K562 (cell line): ENCODE results near the gene SLK. TPM values are rescaled to one million over a fixed set of nuclear protein-coding genes. Genes with fewer than 3 reads are reported as not detected.

Source experiments
- ATAC-seq: fragments of 200-7000 bp; cut with Tn5 transposase; 3 replicates; pipeline ENCODE4 v1.9.1; 2020; ENCODE audit warnings: moderate library complexity
- BruUV-seq: library from RNA; stranded (reverse); fragments of 400-500 nt; replicated peaks from 2 replicates; lab custom pipeline; 2021; lab: Mats Ljungman, UMichigan
- CTCF ChIA-PET: fragments of 300-600 bp; formaldehyde crosslinking; extraction: SDS; loops from one replicate; lab custom pipeline; 2021; ENCODE audit warnings: low intra/inter-chr PET ratio; lab: Yijun Ruan, JAX
- POLR2A ChIA-PET: fragments of 300-600, 350-650 bp; sonication (Branson Sonifier 250); formaldehyde crosslinking; extraction: SDS; loops from one replicate; lab custom pipeline; 2021; ENCODE audit warnings: antibody characterized with exemption, inconsistent platforms; lab: Yijun Ruan, JAX
- DNase-seq, 4 experiments: peaks; one replicate each; pipeline versions ENCODE4 v3.0.0 to v3.0.0-alpha.2; 2011 to 2018; ENCODE audit warnings: low spot score in 3 of 4, mixed read lengths in 3 of 4; ENCODE audit errors: extremely low read depth in 1 of 4
- FAIRE-seq: peaks from 2 replicates; lab custom pipeline; 2011; peaks lifted over from hg19 to GRCh38; lab: Jason Lieb, UNC
- H2AFZ ChIP-seq: 2 replicates; pipeline ENCODE4 v1.6.0; 2011; ENCODE audit warnings: low read depth, low read length, control low read depth, inconsistent platforms
- H3K27ac ChIP-seq: fragments of 200-600 bp; 3 replicates; pipeline ENCODE4 v1.8.0; 2011; ENCODE audit warnings: low read depth, mild to moderate bottlenecking, control low read depth, inconsistent platforms, low read length, moderate library complexity, mixed read lengths; ENCODE audit errors: extremely low read depth
- H3K27me3 ChIP-seq, 2 experiments: fragments of 300-600 bp in 1 of 2; 2 replicates in 1 of 2; 3 replicates in 1 of 2; pipeline versions ENCODE4 v1.6.0 to v1.8.0; 2011; ENCODE audit warnings: inconsistent platforms in 2 of 2, low read length in 2 of 2, mild to moderate bottlenecking in 1 of 2, mixed read lengths in 1 of 2, moderate library complexity in 1 of 2; ENCODE audit not compliant: control insufficient read depth in 2 of 2, insufficient read depth in 2 of 2
- H3K36me3 ChIP-seq: fragments of 300-600 bp; 3 replicates; pipeline ENCODE4 v1.8.0; 2011; ENCODE audit warnings: mild to moderate bottlenecking, low read length, inconsistent platforms; ENCODE audit not compliant: control insufficient read depth, insufficient read depth
- H3K4me1 ChIP-seq, 2 experiments: fragments of 200-600 bp in 1 of 2; replicated peaks in 1 of 2; 2 replicates in 1 of 2; 3 replicates in 1 of 2; pipeline versions ENCODE4 v1.5.1 to v1.8.0; 2011; ENCODE audit warnings: inconsistent platforms in 2 of 2, low read length in 2 of 2, mild to moderate bottlenecking in 1 of 2, mixed read lengths in 1 of 2, moderate library complexity in 1 of 2; ENCODE audit not compliant: control insufficient read depth in 2 of 2, insufficient read depth in 2 of 2
- H3K4me2 ChIP-seq: 2 replicates; pipeline ENCODE4 v1.6.1; 2011; ENCODE audit warnings: low read length, control low read depth, inconsistent platforms, mixed read lengths; ENCODE audit not compliant: insufficient read depth
- H3K4me3 ChIP-seq: fragments of 200-600 bp; sonication (generic), shearing (Covaris generic); 2 replicates; pipeline ENCODE4 v1.5.1; 2016; ENCODE audit warnings: control low read depth, inconsistent platforms
- H3K79me2 ChIP-seq: fragments of 200-600 bp; 3 replicates; pipeline ENCODE4 v1.8.0; 2011; ENCODE audit warnings: low read length, inconsistent platforms; ENCODE audit not compliant: control insufficient read depth, insufficient read depth
- H3K9ac ChIP-seq, 2 experiments: 2 replicates each; pipeline versions ENCODE4 v1.6.0 to v1.6.1; 2011; ENCODE audit warnings: low read depth in 2 of 2, low read length in 2 of 2, control low read depth in 1 of 2, inconsistent platforms in 1 of 2, mild to moderate bottlenecking in 1 of 2, mixed read lengths in 1 of 2; ENCODE audit not compliant: insufficient read depth in 1 of 2
- H3K9me1 ChIP-seq: one replicate; pipeline ENCODE4 v1.6.0; 2011; ENCODE audit warnings: inconsistent platforms, mild to moderate bottlenecking, low read length, moderate library complexity; ENCODE audit not compliant: control insufficient read depth, insufficient read depth
- H3K9me3 ChIP-seq: replicated peaks from 2 replicates; pipeline ENCODE4 v1.5.1; 2011; ENCODE audit warnings: low read depth, low read length, inconsistent platforms; ENCODE audit not compliant: control insufficient read depth, insufficient read depth
- H4K20me1 ChIP-seq: replicated peaks from 2 replicates; pipeline ENCODE4 v1.6.1; 2011; ENCODE audit warnings: low read length, inconsistent platforms, mixed read lengths; ENCODE audit not compliant: control insufficient read depth, insufficient read depth
- BRCA1 ChIP-seq, 2 experiments: fragments of 450-650 bp in 1 of 2; sonication (generic) in 1 of 2; formaldehyde crosslinking in 1 of 2; IDR thresholded peaks; 2 replicates each; pipeline versions ENCODE4 v1.5.0 to v1.6.1; 2017 to 2020; ENCODE audit warnings: mild to moderate bottlenecking in 1 of 2, missing genetic modification reagents in 1 of 2
- BRD4 ChIP-seq: fragments of 200-600 bp; sonication (generic); IDR thresholded peaks from 2 replicates; pipeline ENCODE4 v1.6.1; 2017; ENCODE audit warnings: inconsistent platforms
- IFI16 ChIP-seq: fragments of 250-450 bp; sonication (Bioruptor Pico); IDR thresholded peaks from 2 replicates; pipeline ENCODE4 v2.1.2; 2022; ENCODE audit warnings: mild to moderate bottlenecking, inconsistent platforms
- MAFK ChIP-seq: IDR thresholded peaks from 2 replicates; pipeline ENCODE4 v1.6.1; 2011; ENCODE audit warnings: low read length, improper control_type of control experiment
- PBX2 ChIP-seq, 2 experiments: IDR thresholded peaks in 1 of 2; conservative IDR thresholded peaks in 1 of 2; 2 replicates each; pipeline ENCODE4 v1.6.1; 2016; ENCODE audit warnings: low read depth in 2 of 2, mild to moderate bottlenecking in 1 of 2, missing compliant biosample characterization in 1 of 2, missing genetic modification characterization in 1 of 2, moderate library complexity in 1 of 2
- SMAD4 ChIP-seq: fragments of 250-450 bp; sonication (Bioruptor Pico); conservative IDR thresholded peaks from 2 replicates; pipeline ENCODE4 v1.8.0; 2021; ENCODE audit warnings: inconsistent platforms, mild to moderate bottlenecking, moderate library complexity
- TRIM24 ChIP-seq, 2 experiments: fragments of 450-650 bp; IDR thresholded peaks; 2 replicates each; pipeline ENCODE4 v1.6.1; 2016
- YBX1 ChIP-seq: fragments of 450-650 bp; IDR thresholded peaks from 2 replicates; pipeline ENCODE4 v1.7.1; 2016; ENCODE audit warnings: mild to moderate bottlenecking
- ZFP30 ChIP-seq: fragments of 250-450 bp; sonication (Bioruptor Pico); IDR thresholded peaks from 2 replicates; pipeline ENCODE4 v1.8.0; 2022; ENCODE audit warnings: moderate library complexity, mild to moderate bottlenecking, inconsistent platforms, borderline replicate concordance
- ZNF165 ChIP-seq: fragments of 250-450 bp; sonication (Bioruptor Pico); IDR thresholded peaks from 2 replicates; pipeline ENCODE4 v1.4.0; 2020; ENCODE audit warnings: borderline replicate concordance
- ZNF239 ChIP-seq: fragments of 250-450 bp; sonication (Bioruptor Pico); IDR thresholded peaks from 2 replicates; pipeline ENCODE4 v1.4.0; 2020; ENCODE audit warnings: mild to moderate bottlenecking
- ZNF696 ChIP-seq: fragments of 250-450 bp; sonication (Bioruptor Pico); conservative IDR thresholded peaks from 2 replicates; pipeline ENCODE4 v1.4.0; 2020; ENCODE audit warnings: mild to moderate bottlenecking, moderate library complexity
- WGBS: fragments of 100-300 bp; shearing (Covaris generic); methylation state at CpG from one replicate; pipeline ENCODE4 v1.1.6; 2016; ENCODE audit warnings: low coverage, mixed read lengths; ENCODE audit not compliant: insufficient coverage; ENCODE audit errors: missing lambda C conversion rate; 5-methylcytosine and 5-hydroxymethylcytosine counted together
- in situ Hi-C: fragments of 300-500 bp; cut with MboI; formaldehyde crosslinking; loops from 4 replicates; pipeline ENCODE4 v1.15.0; 2018; ENCODE audit warnings: inconsistent platforms, mixed read lengths
- intact Hi-C: fragments of 100-400 bp; cut with micrococcal nuclease; formaldehyde crosslinking; loops from 2 replicates; pipeline ENCODE4 v1.14.2; 2022
- polyA plus RNA-seq, 8 experiments: library from polyadenylated mRNA; depleted of rRNA in 4 of 8; stranded (reverse) in 5 of 8; unstranded in 3 of 8; fragments of >200 nt; fragmentation: Nextera tagmentation in 2 of 8; fragmentation: Illumina TruSeq in 1 of 8; extraction: Ambion mirVana in 2 of 8; extraction: Trizol in 1 of 8; gene quantifications; 2 replicates each; pipeline versions ENCODE4 v1.2.1 to v1.2.3, GENCODE V29; 2011 to 2014; ENCODE audit warnings: inconsistent platforms in 1 of 8, missing spikeins in 1 of 8
- total RNA-seq, 7 experiments: library from RNA; depleted of rRNA in 6 of 7; stranded (reverse); fragments of >200 nt in 6 of 7; fragmentation: Illumina TruSeq in 2 of 7; extraction: Trizol in 2 of 7; gene quantifications; 2 replicates each; pipeline versions ENCODE4 v1.2.1 to v1.2.3, GENCODE V29; 2011 to 2021; ENCODE audit warnings: low replicate concordance in 1 of 7
- TF ChIP-seq, protein P1 (sequence below): fragments of 450-650 bp; IDR thresholded peaks from 2 replicates; pipeline ENCODE4 v1.6.1; 2016

SLK gene
- total and polyA plus RNA-seq, 9 of the 15 experiments (the other 6 are each of a cell fraction or from before 2014, with no cell fraction given) = 8.2 to 40.0 (median 23.4) TPM

DNA sequence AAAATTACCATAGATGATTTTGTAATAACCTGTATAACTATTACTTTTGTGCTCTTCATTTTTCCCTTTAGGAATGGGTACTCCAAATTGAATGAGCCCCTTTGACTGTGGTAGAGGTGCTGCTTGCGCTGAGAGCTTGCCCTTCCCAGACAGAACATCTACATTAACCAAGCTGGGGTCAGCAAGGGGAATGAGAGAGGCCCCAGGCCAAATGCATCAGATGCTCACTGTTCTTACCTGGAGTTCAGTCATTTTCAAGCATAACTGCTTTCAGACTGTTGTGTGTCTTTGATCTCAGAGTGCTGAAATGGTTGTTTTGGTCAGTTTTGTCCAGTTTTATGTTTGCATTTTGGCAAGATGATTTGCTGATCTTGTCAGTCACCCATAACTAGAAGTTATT is 41.3 kb upstream of the SLK start:
- no TSS peak for BruUV-seq
- Histone ChIP-seq H3K27ac (no peak overlapping the region), H3K79me2 (no peaks in the 10 kb centered on the region), H3K36me3 (no peaks in the 10 kb centered on the region), H3K4me2 (no peak overlapping the region), H4K20me1 (no peaks in the 10 kb centered on the region), H3K9ac (no peak overlapping the region), H3K9me3 (no peaks in the 10 kb centered on the region), H3K4me1 (no peaks in the 10 kb centered on the region; a peak in 2 of 5 replicates), H3K9me1 (no peaks in the 10 kb centered on the region)
- 100% methylated on average over 1 of the region's 1 CpG for WGBS
- FAIRE-seq (no peak), DNase-seq (no peak), ATAC-seq (no peak)
- CTCF ChIA-PET = no interaction called here
- no peak for TF ChIP-seq ZNF165 (CRISPR knock-in tag)
- TF ChIP-seq, all 486 proteins: peak for 0
- Histone ChIP-seq H3K4me3 (no peak overlapping the region), H2AFZ (no peak overlapping the region), H3K27me3 (no peaks in the 10 kb centered on the region)
- POLR2A ChIA-PET = no interaction called here
- intact Hi-C loops = no loop called here
- in situ Hi-C loops = no loop called here

GRCh38 chr10:103926722-103927319 is 40.1 kb upstream of the SLK start:
- Histone ChIP-seq H3K79me2 (no peaks in the 10 kb centered on the region), H4K20me1 (no peaks in the 10 kb centered on the region), H3K36me3 (no peaks in the 10 kb centered on the region), H3K27ac (no peak overlapping the region), H2AFZ (no peak overlapping the region), H3K4me2 (no peak overlapping the region), H3K4me3 (no peak overlapping the region), H3K9ac (no peak overlapping the region), H3K4me1 (no peaks in the 10 kb centered on the region; a peak in 2 of 5 replicates), H3K27me3 (no peaks in the 10 kb centered on the region), H3K9me3 (no peaks in the 10 kb centered on the region), H3K9me1 (no peaks in the 10 kb centered on the region)
- intact Hi-C loops = no loop called here
- in situ Hi-C loops = no loop called here
- no peak for FAIRE-seq
- peak; percentile 54; the same call in 1 of the 3 replicates for ATAC-seq
- ChIA-PET CTCF (no interaction called here), POLR2A (no interaction called here)
- 48% methylated on average over 2 of the region's 2 CpGs for WGBS
- no peak for DNase-seq
- BruUV-seq = no TSS peak
- TF ChIP-seq TRIM24 (IDR thresholded peaks at IDR 0.05) (no peak), YBX1 (no peak), BRD4 (no peak), SMAD4 (CRISPR knock-in tag) (no peak), PBX2 (CRISPR knock-in tag; IDR thresholded peaks at IDR 0.05; ENCODE audit: low read depth) (no peak), PBX2 (tag; conservative IDR thresholded peaks at IDR 0.05; ENCODE audit: low read depth) (peak; percentile 47), ZNF239 (CRISPR knock-in tag) (no peak), BRCA1 (IDR thresholded peaks at IDR 0.05) (no peak), BRCA1 (CRISPR knock-in tag; IDR thresholded peaks at IDR 0.05) (no peak), MAFK (no peak), ZNF696 (CRISPR knock-in tag) (no peak), IFI16 (CRISPR knock-in tag) (no peak), ZFP30 (CRISPR knock-in tag) (no peak)
- TF ChIP-seq, protein P1, sequence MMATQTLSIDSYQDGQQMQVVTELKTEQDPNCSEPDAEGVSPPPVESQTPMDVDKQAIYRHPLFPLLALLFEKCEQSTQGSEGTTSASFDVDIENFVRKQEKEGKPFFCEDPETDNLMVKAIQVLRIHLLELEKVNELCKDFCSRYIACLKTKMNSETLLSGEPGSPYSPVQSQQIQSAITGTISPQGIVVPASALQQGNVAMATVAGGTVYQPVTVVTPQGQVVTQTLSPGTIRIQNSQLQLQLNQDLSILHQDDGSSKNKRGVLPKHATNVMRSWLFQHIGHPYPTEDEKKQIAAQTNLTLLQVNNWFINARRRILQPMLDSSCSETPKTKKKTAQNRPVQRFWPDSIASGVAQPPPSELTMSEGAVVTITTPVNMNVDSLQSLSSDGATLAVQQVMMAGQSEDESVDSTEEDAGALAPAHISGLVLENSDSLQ = peak; percentile 5; the same call in 1 of the 2 replicates
